ENCODE data around the gene LYZL2.
"Not testable (repeated sequence)": the region's sequence is repeated elsewhere in the genome, so short reads cannot be mapped to it uniquely, and the experiment has no call there.

LYZL2 gene

GRCh38 chr10:30656233-30656632 lies 26.7 kb upstream of the LYZL2 start:
- no peak for TF ChIP-seq Cebpa-rat (IDR thresholded peaks at IDR 0.05)
- Histone ChIP-seq H3K9ac (no peak overlapping the region), H3K9me3 (no peaks in the 10 kb centered on the region), H4K20me1 (no peaks in the 10 kb centered on the region), H3K4me1 (peaks cover 5% of the 10 kb centered on the region; the same call in 1 of the 2 replicates), H3K27ac (no peak overlapping the region), H3K4me3 (no peak overlapping the region), H3K4me2 (no peak overlapping the region), H3K36me3 (no peaks in the 10 kb centered on the region), H3K27me3 (no peaks in the 10 kb centered on the region)

DNA sequence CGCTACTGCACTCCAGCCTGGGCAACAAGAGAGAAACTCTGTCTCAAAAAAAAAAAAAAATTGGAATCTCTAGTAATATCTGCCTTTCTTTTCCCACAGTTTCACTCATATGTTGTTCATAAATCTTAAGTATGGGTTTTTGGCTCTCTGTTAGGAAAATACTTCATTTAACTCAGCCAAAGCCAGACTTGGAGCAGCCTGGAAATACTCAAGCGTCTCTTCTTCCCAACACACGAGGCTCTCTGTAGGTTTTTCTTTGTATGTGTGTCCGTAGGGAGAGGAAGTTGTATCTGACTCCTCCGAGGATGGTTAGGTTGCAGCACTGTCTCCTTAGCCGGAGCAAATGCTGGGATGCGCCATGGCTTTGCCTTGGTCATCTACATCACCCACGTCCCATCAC lies 25.4 kb upstream of the LYZL2 start:
- not testable (repeated sequence) for H3K9ac ChIP-seq, H4K20me1 ChIP-seq, H3K27ac ChIP-seq, H3K36me3 ChIP-seq, H3K4me3 ChIP-seq, H3K4me2 ChIP-seq, H3K27me3 ChIP-seq, H3K9me3 ChIP-seq, H3K4me1 ChIP-seq

GRCh38 chr10:30651470-30652397 lies 22.2 kb upstream of the LYZL2 start:
- H3K36me3 ChIP-seq, H3K9me3 ChIP-seq, H3K4me1 ChIP-seq, H3K4me3 ChIP-seq, H3K9ac ChIP-seq, H3K4me2 ChIP-seq, H3K27ac ChIP-seq, H3K27me3 ChIP-seq, H4K20me1 ChIP-seq: not testable (repeated sequence)

DNA sequence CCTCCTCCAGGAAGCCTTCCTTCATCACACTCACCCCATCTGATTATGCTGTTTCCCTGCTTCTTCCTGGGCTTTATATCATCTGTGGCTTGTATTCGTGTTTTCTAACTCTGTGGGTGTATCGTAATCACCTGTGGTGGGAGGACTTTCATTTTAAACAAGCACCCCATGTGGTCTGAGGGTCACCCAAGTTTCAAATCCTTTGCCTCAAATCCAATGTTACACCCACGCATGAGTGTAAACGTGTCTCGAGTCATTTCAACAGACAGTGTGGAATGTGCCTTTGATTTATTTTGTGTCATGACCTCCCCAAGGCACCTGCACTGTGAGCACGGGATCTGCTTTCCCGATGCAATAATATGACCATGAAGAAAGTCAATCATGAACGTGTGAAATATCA lies 17.5 kb upstream of the LYZL2 start:
- no peak for TF ChIP-seq Cebpa-rat (IDR thresholded peaks at IDR 0.05)
- Histone ChIP-seq H3K9ac (no peak overlapping the region), H4K20me1 (no peaks in the 10 kb centered on the region), H3K27ac (no peak overlapping the region), H3K4me2 (no peak overlapping the region), H3K4me3 (no peak overlapping the region), H3K36me3 (no peaks in the 10 kb centered on the region), H3K4me1 (no peaks in the 10 kb centered on the region), H3K9me3 (no peaks in the 10 kb centered on the region), H3K27me3 (no peaks in the 10 kb centered on the region)

- no peak overlapping the region for H3K4me2 ChIP-seq
- no peak overlapping the region for H3K4me3 ChIP-seq
- no peak overlapping the region for H3K9ac ChIP-seq
- H3K9me3 ChIP-seq = no peaks in the 10 kb centered on the region
- TF ChIP-seq Cebpa-rat (IDR thresholded peaks at IDR 0.05) = no peak
- H3K27ac ChIP-seq = no peak overlapping the region
- no peaks in the 10 kb centered on the region for H3K27me3 ChIP-seq
- H3K36me3 ChIP-seq = no peaks in the 10 kb centered on the region
- H3K4me1 ChIP-seq = no peaks in the 10 kb centered on the region
- no peaks in the 10 kb centered on the region for H4K20me1 ChIP-seq
Observed at GRCh38 chr10:30645340-30645827, 15.8 kb upstream of the LYZL2 start.

- H3K4me3 ChIP-seq = not testable (repeated sequence)
Observed at GRCh38 chr10:30644408-30644861, 14.9 kb upstream of the LYZL2 start.

GRCh38 chr10:30643557-30644199 lies 14.1 kb upstream of the LYZL2 start:
- H3K27ac ChIP-seq, H3K4me3 ChIP-seq, H3K4me2 ChIP-seq, H4K20me1 ChIP-seq, H3K9ac ChIP-seq, H3K9me3 ChIP-seq, H3K27me3 ChIP-seq, H3K36me3 ChIP-seq, H3K4me1 ChIP-seq: not testable (repeated sequence)

More at GRCh38 chr10:30644408-30644861, 14.9 kb upstream of the LYZL2 start:
- H3K9me3 ChIP-seq, H3K36me3 ChIP-seq, H3K27ac ChIP-seq, H3K27me3 ChIP-seq, H3K9ac ChIP-seq, H3K4me1 ChIP-seq, H4K20me1 ChIP-seq, H3K4me2 ChIP-seq: not testable (repeated sequence)

- H3K9me3 ChIP-seq, H3K36me3 ChIP-seq, H3K27me3 ChIP-seq, H3K4me3 ChIP-seq, H3K9ac ChIP-seq, H3K4me1 ChIP-seq, H3K27ac ChIP-seq, H3K4me2 ChIP-seq, H4K20me1 ChIP-seq: not testable (repeated sequence)
Observed at GRCh38 chr10:30642856-30643255, 13.3 kb upstream of the LYZL2 start.

DNA sequence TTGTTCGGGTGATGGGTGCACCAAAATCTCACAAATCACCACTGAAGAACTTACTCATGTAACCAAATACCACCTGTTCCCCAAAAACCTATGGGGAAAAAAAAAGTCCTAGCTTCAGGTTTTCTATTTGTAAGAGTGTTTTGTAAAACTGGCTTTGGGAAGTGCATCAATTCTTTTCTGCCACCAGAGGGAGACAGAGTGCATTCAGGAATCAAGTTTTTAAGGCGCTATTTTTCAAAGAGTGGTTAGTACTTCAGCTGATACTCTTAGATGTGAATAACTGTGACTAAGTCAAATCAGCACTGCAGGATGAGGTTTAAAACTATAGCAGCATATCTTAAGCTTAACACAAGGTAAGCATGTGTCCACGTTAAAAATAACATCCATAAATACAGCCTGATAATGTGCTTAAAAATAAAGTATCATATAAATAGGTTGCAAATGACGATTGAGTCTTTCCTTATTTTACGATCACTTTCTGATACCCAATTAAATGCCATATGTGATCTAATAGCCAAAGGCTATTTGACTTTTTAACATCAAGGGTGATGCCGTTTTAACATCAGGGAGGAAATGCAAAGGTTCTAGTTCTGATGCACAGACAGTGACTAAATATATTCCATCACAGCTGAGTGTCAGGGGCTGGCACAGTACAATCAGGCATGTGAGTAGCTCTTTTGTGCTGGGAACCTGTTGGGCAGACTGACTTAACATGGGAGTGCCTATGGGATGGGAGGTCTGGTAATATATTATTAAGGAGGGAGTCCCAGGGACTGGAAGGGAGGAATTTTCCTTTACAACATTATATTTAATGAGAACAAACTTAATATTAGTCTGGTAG lies 10.6 kb upstream of the LYZL2 start:
- no peak overlapping the region for H3K9ac ChIP-seq
- H3K27me3 ChIP-seq = no peaks in the 10 kb centered on the region
- H3K4me2 ChIP-seq = no peak overlapping the region
- H3K9me3 ChIP-seq = no peaks in the 10 kb centered on the region
- no peak for TF ChIP-seq Cebpa-rat (IDR thresholded peaks at IDR 0.05)
- H3K36me3 ChIP-seq = no peaks in the 10 kb centered on the region
- H4K20me1 ChIP-seq = no peaks in the 10 kb centered on the region
- no peak overlapping the region for H3K4me3 ChIP-seq
- H3K27ac ChIP-seq = no peak overlapping the region
- H3K4me1 ChIP-seq = no peaks in the 10 kb centered on the region

Measured in BLaER1 (cell line).